ENCODE results near the gene LMF2.

- TF ChIP-seq TARDBP (IDR thresholded peaks at IDR 0.05) (no peak), NFRKB (IDR thresholded peaks at IDR 0.05) (no peak)
Observed at GRCh38 chr22:50540381-50540780, 32.9 kb upstream of the LMF2 start.
